IPS-NIHi7 (cell line): ENCODE measurements around the gene DPP9.
A peak's percentile ranks its signal among the peaks of the same experiment; 100 is the strongest.
"Not testable (repeated sequence)": the region's sequence is repeated elsewhere in the genome, so short reads cannot be mapped to it uniquely, and the experiment has no call there.

Experiments
- DNase-seq: peaks from one replicate; pipeline ENCODE4 v3.0.0; 2012; ENCODE audit warnings: mixed read lengths; ENCODE audit errors: extremely low spot score

The DPP9 gene

DNA sequence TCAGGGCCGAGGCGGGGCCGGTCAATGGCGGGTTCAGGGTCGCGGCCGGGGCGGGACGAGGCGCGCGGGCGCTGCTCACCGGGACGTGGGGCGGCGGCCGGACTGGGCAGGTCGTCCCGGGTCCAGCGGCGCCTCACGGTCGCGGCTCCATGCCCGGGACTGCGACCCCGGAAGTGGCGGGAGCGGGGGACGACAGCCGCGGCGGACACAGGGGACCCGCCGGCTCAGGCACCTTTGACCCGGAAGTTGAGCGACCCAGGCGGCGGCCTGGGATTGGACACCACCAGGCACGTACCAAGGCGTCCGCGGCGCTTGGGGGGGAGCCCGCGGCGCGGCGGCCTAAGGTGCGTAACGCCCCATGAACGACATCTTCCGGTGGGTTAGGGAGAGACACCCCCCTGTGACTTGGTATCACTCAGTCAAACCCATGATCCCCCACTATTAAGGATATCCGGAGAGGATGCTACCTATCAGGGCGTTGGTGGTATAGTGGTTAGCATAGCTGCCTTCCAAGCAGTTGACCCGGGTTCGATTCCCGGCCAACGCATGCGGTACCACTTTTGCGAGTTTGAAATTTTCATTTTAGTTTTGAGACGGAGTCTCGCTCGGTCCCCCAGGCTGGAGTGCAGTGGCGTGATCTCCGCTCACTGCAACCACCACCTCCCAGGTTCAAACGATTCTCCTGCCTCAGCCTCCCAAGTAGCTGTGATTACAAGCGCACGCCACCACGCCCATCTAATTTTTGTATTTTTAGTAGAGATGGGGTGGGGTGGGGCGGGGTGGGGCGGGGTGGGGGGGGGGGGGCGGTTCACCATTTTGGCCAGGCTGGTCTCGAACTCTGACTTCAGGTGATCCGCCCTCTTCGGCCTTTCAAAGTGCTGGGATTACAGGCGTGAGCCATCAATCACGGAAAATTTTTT is at the start of gene DPP9:
TSS of gene DPP9 (minus strand) at position 248 of the 920 bp plus-strand sequence. CDS start 3,936 bp downstream, outside the sequence.
- peak; percentile 100 for DNase-seq

DNA sequence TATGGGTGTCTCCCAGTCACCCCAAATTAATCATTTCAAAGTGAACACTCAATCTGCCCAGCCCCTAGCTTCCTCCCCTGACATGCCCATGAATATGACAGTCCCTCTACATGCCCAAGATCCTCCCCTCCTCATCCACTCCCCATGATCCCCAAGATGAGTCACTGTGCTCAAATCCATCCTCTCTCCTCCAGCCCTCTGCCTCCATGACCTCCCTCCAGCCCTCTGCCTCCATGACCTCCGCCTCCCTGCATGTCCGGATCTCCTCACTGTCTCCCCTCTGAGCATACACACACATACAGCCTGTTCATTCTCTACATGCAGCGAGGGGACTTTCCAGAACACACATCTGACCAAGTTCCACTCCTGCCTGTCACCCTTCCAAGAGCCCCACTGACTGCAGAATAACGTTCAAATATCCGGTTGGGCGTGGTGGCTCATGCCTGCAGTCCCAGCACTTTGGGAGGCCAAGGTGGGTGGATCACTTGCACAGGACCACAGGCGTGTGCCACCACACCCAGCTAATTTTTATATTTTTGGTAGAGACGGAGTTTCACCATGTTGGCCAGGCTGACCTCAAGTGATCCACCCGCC is 49.5 kb upstream of the DPP9 start:
- DNase-seq = no peak

GRCh38 chr19:4772566-4772965 is 48.9 kb upstream of the DPP9 start:
- no peak for DNase-seq

DNA sequence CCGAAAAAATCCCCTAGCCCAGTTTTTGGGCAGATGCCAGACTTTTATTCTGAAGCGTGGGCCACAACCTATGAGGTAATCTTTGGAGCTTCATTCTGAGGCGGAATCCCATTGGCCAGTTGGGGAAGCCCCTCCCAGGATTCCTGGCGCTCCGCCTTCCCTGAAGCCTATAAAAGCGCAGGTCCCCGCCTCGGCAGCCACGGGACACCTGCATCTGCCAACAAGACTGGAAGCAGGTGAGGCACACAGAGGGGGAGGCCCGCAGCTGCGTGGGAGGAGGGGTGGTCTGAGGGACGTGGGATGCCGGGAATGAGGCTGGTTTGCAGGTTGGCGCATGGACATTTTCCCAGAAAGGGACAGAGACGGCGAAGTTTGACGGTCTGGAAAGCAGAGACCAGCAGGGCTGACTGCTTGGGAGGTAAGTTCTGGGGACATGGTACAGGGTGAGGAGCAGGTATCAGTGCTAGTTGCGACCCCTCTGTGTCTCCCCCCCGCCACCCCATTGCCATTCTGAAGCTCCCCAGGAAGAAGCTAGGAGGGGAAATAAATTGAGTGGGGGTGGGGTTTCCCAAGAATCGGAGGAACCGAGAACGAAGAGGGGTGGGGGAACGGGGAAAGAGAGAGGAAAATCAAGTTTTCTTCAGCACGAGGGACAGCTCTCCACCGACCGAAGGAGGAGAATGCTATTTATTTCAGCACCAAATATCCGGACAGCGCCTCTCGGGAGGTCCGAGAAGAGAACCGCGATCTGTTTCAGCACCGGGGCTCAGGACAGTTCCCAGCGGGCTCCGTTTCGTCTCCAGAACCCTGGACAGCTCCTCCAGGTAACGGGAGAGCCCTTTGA is 45.5 kb upstream of the DPP9 start:
- peak; percentile 96 for DNase-seq

DNA sequence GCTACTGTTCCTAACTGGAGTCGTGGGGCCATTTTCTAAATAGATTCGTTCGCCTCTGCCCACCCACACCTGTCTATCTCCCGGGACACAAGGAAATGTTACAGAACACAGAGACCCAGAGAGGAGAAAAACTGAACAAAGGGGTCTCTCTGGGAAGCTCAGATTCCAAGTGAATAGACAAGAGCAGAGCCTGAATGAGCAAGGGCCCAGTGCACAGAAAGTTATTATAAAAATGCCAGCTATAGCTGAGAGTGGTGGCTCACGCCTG is 40.7 kb upstream of the DPP9 start:
- DNase-seq = no peak

GRCh38 chr19:4763021-4763420 is 39.4 kb upstream of the DPP9 start:
- DNase-seq = no peak

DNA sequence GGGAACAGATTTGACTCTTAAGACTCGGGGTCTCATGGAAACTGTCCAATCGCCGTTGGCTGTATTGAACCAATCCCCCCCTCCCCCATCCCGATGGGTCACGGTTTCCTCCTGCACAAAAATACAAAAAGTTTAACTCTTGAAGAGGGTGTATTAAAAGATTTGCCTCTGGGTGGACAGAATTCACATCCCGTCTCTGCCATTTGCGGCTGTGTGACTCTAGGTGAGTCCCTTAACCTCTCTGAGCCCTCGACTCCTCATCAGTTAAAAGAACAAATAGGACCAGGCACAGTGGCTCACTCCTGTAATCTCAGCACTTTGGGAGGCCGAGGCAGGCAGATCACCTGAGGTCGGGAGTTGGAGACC is 36.6 kb upstream of the DPP9 start:
- DNase-seq = no peak

DNA sequence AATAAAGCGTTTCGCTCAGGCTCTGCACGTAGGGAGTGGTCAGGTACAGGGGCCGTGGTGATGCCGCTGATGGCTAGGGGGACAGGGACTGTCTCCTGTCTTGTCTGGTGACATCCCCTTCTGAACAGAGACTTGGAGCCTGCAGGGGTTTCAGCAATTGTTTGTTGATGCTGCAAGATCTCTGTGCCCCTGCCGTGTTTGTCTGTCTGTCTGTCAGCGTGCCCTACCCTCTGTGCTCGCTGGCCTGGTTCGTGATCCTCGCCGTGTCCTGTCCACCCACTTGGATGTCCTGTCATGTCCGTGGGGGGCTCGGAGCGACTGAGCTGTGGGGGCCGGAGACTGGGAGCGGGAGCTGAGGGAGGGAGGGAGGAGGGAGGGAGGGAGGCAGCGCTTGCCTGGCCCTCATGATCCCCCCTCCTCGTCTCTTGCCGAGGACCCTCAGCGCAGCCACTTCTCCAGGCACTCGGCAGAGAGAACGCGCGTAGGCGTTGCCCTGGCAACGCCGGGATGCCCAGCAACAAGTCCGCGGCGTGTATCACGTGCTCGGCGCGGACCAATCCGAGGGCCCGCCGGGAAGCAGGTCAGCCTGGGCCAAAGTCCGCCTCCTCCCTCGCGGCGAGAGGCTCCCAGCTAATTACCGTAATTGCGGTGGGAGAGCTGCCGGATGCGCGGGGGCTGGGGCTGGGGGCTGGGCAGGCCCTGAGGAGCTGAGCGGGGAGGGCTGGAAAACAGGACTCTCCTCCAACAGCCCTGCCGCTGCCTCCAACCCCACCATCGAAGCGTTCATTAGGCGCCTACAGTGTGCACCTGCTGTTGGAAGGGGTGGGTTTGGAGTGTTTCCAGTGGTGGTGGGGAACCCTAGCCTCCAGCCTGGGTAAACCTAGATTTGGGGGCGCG is 36.0 kb upstream of the DPP9 start:
- DNase-seq = peak; percentile 100

- DNase-seq = no peak
Measured at GRCh38 chr19:4758659-4759058, 35.0 kb upstream of the DPP9 start.

GRCh38 chr19:4758082-4758481 is 34.4 kb upstream of the DPP9 start:
- no peak for DNase-seq

GRCh38 chr19:4755459-4755858 is 31.8 kb upstream of the DPP9 start:
- no peak for DNase-seq

GRCh38 chr19:4754248-4754647 is 30.6 kb upstream of the DPP9 start:
- DNase-seq = no peak

DNA sequence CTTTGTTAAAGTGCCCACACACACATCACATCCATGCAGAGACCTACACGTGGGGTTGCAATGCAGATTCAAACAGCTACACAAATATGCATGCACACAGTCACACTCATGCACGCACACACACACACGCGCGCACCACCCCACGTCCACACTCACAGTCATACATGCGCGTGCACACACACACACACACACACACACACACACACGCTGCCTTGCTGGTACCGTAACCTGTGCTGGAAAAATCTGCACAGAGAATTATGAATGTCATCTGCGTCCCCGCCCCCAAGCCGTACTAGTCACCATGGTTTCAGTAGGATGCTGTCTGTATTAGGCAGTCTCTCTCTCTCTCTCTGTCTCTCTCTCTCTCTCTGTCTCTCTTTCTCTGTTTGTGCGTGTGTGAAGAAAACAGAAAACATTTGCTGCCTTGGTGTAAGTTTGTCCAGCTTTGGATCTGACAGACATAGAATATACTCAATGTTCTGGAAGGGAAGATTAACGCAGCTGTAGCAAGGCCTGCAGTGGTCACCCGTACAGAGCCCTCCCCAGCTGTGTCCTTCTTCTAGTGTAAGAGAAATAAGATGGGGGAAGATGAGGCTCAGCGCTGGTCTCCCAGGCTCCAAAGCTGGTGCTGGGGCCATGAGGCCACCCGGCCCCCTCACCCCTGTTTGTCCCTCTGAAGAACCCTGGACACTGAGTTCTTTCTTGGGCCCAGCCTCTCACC is 26.4 kb upstream of the DPP9 start:
- no peak for DNase-seq

- no peak for DNase-seq
Measured at GRCh38 chr19:4748589-4748988, 24.9 kb upstream of the DPP9 start.

- no peak for DNase-seq
Measured at GRCh38 chr19:4748185-4748584, 24.5 kb upstream of the DPP9 start.

DNA sequence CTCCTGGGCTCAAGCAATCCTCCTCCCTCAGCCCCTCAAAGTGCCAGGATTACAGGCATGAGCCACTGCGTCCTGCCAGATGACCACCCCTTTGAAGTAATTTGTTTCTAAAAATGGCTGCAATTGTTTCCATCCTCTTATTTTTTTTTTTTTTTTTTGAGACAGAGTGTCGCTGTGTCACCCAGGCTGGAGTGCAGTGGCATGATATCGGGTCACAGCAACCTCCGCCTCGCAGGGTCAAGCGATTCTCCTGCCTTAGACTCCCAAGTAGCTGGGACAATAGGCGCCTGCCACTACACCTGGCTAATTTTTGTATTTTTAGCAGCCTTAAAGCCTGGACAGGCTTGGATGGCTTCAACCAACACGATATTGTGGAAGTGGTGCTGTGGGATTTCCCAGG is 22.3 kb upstream of the DPP9 start:
- DNase-seq = no peak

- DNase-seq = not testable (repeated sequence)
Measured at GRCh38 chr19:4745175-4745574, 21.5 kb upstream of the DPP9 start.

- DNase-seq = no peak
Measured at GRCh38 chr19:4744451-4745174, 21.0 kb upstream of the DPP9 start.

DNA sequence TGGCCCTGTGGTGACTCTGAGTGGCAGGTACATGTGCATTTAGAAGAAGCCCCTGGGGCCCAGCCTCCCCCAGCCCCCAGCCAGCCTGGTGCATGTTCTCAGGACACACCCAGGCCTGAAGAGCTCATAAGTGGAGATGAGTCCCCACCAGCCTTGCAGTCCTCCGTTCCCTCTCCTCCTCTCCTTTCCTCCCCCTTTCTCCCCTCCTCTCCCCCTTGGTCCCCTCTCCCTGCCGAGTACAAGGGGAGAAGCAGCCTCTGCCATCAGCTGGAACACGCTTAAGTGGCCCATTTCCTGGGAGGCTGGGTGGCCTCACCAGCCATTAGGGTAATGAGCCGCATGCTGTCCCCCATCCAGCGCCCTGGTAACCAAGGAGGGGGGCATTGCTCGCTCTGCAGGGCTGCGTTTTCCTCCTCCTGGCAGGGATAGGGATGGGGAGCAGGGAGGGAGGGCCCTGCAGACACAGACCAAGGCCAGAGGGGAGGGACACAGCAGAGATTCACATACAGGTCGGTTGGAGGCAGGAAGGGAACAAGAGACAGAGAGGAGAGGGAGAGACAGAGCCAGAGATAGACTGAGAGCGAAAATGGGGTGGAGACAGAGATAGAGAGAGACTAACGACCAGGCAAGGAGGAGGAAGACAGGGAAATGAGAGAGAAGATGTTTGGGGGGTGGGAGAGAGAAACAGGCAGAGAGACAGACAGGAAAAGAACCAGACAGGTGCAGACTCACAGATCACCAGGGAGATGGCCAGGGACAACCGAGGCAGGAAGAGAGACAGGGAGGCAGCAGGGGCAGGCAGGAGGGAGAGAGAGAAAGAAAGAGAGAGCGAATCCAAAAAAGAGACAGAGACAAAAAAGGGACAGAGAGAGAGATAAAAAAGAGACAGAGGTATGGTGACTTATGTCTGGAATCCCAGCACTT is 19.3 kb upstream of the DPP9 start:
- peak; percentile 37 for DNase-seq
